Sciatic nerve (tissue), 2 donors: ENCODE measurements around the gene SLIT3. TPM values are rescaled to one million over a fixed set of nuclear protein-coding genes. Genes with fewer than 3 reads are reported as not detected.

Experiments used
- ATAC-seq: fragments of 200-7000 bp; cut with Tn5 transposase; one replicate; pipeline ENCODE4 v1.9.1; 2020; ENCODE audit warnings: mild to moderate bottlenecking, moderate library complexity
- DNase-seq: peaks from one replicate; pipeline ENCODE4 v3.0.0-alpha.2; 2020; ENCODE audit warnings: low spot score
- intact Hi-C: fragments of 100-400 bp; cut with DNase I; formaldehyde crosslinking; loops from one replicate; pipeline ENCODE4 v1.14.2; 2022
- total RNA-seq: library from RNA; stranded (reverse); fragmentation: NEBNext Ultra II Directional; extraction: Animal tissue kit (Norgen Biotek cat#: 25700); gene quantifications from one replicate; pipeline ENCODE4 v1.2.1, GENCODE V29; 2021
- donor health status: DM: no; HTN: no; CAD: no.
- donor health status: DM: no; HTN: no; CAD: no.

The SLIT3 gene
- total RNA-seq, 1 donor from 2014 or later: 50.6 TPM

DNA sequence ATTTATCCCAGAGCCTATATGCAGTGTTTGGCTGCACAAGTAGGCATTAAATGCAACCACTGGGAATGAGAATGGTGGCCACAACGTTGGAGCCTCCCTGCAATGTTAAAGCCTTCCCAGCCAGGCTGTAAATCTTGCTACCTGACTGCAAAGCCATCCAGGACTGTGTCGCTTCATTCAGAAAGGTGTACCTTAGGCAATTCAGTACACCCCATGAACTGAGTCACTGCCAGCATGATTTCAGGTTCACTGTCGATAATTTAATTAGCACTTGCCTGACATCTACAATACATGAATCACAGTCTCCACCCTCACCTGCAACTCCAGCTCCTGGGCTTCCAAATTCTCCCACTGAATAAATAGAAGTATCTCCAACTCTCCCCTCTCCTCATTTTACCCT lies 108.4 kb downstream of the SLIT3 start:
- ATAC-seq: no peak
- no peak for DNase-seq
- intact Hi-C loops: no loop called here

GRCh38 chr5:169190849-169191248 lies 110.1 kb downstream of the SLIT3 start:
- DNase-seq (no peak), ATAC-seq (no peak)
- intact Hi-C loops: no loop called here

DNA sequence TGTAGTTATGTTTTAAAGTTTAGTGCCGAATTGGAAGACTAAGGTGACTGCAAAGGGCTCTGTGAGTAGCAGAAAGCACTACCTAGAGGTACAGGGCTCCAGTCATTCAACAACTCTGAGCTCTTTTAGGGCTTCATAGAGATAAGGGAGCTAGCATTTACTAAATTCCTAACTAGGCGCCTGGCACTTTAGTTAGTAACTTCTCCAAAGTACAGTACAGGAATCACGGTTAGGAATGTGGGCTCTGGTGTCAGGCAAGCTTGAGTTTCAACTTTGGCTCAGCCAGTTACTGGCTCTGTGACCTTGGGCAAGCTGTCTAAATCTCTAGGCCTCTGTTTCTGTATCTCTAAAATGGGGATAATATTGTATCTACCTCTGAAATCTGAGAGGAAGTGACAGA lies 115.3 kb downstream of the SLIT3 start:
- DNase-seq (no peak), ATAC-seq (no peak)
- intact Hi-C loops: no loop called here

GRCh38 chr5:169183576-169183975 lies 117.4 kb downstream of the SLIT3 start:
- DNase-seq: no peak
- intact Hi-C loops: no loop called here
- no peak for ATAC-seq

DNA sequence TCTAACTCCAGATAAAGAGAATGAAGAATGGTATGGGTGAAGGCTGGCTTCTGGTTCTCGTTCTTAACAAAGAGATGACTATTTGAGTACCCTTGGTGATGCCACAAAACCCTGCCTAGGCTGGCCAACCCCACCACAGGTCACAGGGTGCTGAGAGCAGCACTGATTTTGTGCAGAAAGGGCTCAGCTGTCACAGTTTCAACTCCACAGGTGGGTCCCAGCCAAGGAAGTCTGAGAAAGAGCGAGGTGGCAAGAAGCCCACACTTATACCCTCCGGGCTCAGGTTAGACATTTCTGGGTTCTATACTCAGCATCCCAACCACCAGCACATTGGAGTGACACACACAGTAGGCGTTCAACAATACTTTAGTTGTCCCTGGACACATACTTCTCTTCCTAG lies 118.1 kb downstream of the SLIT3 start:
- intact Hi-C loops: no loop called here
- ATAC-seq: no peak
- DNase-seq: no peak

- DNase-seq: no peak
- ATAC-seq: no peak
- intact Hi-C loops: no loop called here
These were observed 119.1 kb downstream of the SLIT3 start for GRCh38 chr5:169181814-169182213.

GRCh38 chr5:169178754-169179153 lies 122.2 kb downstream of the SLIT3 start:
- intact Hi-C loops: no loop called here
- no peak for ATAC-seq
- no peak for DNase-seq

DNA sequence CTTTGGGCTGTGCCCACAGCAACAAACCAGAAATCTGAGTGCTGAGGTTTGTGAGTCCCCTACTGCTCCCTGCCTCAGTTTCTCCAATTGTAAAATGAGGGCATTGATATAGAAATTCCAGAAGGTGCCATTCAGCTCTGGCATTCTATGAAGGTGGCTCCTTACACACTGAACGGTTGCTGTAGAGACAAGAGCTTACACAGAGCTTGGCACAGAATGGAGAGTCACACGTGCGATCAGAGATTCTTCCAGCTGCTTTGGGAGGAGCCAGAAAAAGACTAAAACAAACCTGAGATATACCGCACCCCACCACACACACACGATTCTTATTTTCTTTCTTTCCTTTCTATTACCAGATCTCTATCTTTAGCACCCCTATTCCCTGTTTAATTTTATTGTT lies 122.7 kb downstream of the SLIT3 start:
- DNase-seq (no peak), ATAC-seq (no peak)
- intact Hi-C loops: no loop called here

DNA sequence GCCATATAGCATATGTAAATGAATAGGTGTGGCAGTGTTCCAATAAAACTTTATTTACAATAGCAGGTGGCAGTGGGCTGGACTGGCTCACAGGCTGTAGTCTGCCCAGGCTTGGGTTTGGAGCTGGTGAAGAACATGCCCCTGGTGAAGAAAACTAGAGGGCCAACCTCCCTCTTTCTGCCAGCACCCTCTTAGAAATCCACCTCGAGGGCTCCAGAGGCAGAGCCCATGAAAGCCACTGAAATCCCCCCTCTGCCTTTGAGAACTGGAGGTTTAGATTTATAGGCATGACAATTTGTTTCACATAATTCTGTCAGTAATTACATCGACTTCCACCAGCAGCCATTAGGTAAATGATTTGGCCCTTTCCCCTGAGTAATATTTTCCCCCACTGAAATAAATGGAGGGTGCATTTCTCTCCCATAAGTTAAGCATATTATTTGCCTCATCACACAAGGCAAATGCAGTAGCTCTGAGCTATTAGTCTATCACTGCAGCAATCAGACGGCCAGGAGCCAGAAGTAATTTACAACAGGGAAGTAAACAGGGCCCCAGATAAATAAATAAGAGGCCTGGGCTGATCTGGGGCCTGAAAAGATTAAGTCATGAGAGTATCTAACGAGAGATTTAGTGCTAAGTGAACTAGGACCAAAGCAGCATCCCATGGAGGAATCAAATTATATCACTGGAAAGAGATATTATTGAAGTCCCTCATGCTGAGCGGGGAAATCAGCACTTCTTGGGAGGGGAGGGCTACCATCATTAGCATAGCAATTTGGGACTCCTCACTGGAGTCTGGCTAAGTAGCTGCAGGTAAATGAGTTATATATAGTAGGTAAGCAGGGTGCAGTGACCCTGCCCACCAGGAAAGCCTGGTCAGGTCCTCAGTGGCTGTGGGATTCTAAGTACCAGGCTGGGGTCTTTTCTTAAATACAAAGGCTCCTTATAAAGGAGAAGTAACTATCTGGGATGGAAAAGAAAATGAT lies 123.9 kb downstream of the SLIT3 start:
- no peak for DNase-seq
- no peak for ATAC-seq
- intact Hi-C loops: no loop called here

DNA sequence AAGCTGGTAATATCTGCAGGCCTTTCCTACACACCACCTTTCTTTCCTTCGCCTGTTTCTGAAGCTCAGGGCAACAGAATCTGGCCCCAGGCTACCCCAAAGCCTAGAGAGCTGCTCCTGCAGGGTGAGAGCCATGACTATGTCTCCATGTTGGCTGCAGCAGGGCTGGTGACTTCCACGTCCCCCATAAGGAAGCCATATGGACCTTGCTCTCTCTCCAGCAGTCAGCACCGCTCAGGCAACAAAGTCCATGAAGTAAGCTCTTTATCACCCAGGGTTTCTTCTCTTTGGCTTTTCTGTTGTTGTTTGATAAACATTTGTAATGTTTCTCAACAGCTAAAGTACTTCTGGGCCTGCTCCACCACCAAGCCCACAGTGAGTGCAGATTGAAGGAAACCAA lies 125.2 kb downstream of the SLIT3 start:
- no peak for ATAC-seq
- intact Hi-C loops: no loop called here
- DNase-seq: no peak

GRCh38 chr5:169174923-169175322 lies 126.0 kb downstream of the SLIT3 start:
- DNase-seq (no peak), ATAC-seq (no peak)
- intact Hi-C loops: no loop called here

- intact Hi-C loops: no loop called here
- no peak for DNase-seq
- peak; percentile 67 for ATAC-seq
These were observed 127.6 kb downstream of the SLIT3 start for GRCh38 chr5:169173372-169173771.

DNA sequence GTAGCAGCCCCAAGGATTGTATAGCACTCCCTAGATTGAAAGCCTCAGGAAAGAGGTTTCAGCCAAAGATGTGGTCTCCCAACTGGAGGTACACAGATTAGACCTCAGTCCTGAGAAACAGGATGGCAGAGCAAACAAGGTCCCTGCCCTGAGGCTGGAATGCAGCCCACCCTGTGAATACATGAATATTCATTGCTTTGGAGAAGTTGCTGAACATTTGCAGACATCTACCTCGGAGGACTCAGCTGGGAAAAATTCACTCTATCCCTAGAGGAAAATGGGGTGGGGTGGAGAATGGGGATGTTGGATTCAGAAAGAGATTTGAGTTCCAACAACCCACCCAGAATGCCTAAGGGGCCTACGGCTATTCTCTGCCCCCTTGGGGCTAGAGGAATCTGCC lies 129.4 kb downstream of the SLIT3 start:
- intact Hi-C loops: no loop called here
- DNase-seq (no peak), ATAC-seq (no peak)

- intact Hi-C loops: loop anchor here (2.0 kb wide), 1 partner anchor 31 kb away; no protein-coding TSS in a partner anchor
- DNase-seq (no peak), ATAC-seq (no peak)
These were observed 131.2 kb downstream of the SLIT3 start for GRCh38 chr5:169169783-169170182.

- DNase-seq (no peak), ATAC-seq (no peak)
- intact Hi-C loops: loop anchor here (2.0 kb wide), 1 partner anchor 33 kb away; no protein-coding TSS in a partner anchor
These were observed 132.7 kb downstream of the SLIT3 start for GRCh38 chr5:169168280-169168679.

DNA sequence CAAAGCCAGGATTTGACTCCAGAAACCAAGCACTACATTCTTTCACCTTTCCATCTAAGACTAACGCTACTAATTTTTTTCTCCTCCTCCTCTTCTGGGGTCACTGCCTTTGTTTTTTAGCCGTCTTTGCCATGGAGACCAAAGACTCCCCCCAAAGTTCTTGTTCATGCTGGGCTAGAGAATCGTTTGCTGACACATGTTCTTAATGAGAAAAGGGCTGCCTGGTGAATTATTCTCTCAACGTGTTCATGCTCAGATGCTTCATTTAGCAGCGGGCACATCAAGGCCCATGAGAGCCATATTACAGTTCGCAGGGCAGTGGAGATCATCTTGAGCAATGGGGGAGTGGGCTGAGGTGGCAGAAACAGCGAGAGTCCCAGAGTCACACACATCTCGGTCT lies 134.9 kb downstream of the SLIT3 start:
- no peak for ATAC-seq
- no peak for DNase-seq
- intact Hi-C loops: no loop called here

GRCh38 chr5:169165052-169165451 lies 135.9 kb downstream of the SLIT3 start:
- intact Hi-C loops: no loop called here
- ATAC-seq (no peak), DNase-seq (no peak)

- intact Hi-C loops: no loop called here
- no peak for ATAC-seq
- DNase-seq: no peak
These were observed 136.4 kb downstream of the SLIT3 start for GRCh38 chr5:169164481-169164925.

- ATAC-seq (no peak), DNase-seq (no peak)
- intact Hi-C loops: no loop called here
These were observed 138.5 kb downstream of the SLIT3 start for GRCh38 chr5:169162407-169162806.

DNA sequence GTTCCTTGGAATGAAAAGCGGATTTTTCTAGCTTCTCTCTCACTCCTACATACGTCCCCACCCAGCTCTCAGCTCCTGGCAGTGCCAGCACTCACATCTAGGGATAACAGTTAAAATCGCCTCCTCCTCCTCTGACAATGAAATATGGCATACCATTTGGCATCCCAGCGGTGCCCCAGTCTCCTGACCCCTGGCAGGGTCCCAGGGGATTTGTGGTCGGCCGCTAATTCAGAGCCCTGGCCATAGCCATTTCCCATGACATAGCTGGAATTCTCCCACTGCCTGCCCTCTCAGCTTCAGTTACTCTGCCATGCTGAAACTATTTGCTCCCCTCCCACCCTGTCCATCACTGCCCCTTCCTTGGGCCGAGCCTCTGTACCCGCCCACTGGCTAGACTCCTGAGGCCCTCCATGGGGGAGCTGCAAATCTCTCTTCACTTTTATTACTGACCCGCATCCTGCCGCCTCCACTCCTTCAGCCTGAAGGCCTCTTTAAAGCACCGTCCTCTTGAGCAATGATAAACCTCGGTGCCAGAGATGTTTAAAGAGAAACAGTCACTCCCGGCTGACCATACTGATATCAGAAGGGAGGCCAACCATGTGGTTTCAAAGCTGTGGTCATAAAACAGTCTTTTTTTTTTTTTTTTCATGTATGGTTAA lies 139.8 kb downstream of the SLIT3 start:
- DNase-seq: peak; percentile 79

More for the DNA sequence above, 139.8 kb downstream of the SLIT3 start:
- intact Hi-C loops: no loop called here
- peak; percentile 89 for ATAC-seq
